Right cardiac atrium (tissue), 5 donors: ENCODE results near the gene LNX1. TPM values are rescaled to one million over a fixed set of nuclear protein-coding genes. Genes with fewer than 3 reads are reported as not detected.

Experiments
- ATAC-seq, 2 donors: fragments of 200-7000 bp; cut with Tn5 transposase; one replicate each; pipeline versions ENCODE4 v1.8.0 to v1.9.1; 2020; ENCODE audit warnings: moderate library complexity in 2 of 2, mild to moderate bottlenecking in 1 of 2
- DNase-seq, 3 donors: peaks; one replicate each; pipeline ENCODE4 v3.0.0-alpha.2; 2020
- H3K27ac ChIP-seq: one replicate; pipeline ENCODE4 v1.5.1; 2013; ENCODE audit warnings: mild to moderate bottlenecking, low read length, control low read depth, moderate library complexity
- H3K27me3 ChIP-seq: one replicate; pipeline ENCODE4 v1.6.1; 2013; ENCODE audit not compliant: control insufficient read depth, insufficient read depth
- H3K4me1 ChIP-seq: one replicate; pipeline ENCODE4 v1.6.1; 2013; ENCODE audit warnings: low read length; ENCODE audit not compliant: control insufficient read depth, insufficient read depth
- H3K4me3 ChIP-seq: one replicate; pipeline ENCODE4 v1.5.1; 2013; ENCODE audit warnings: low read length, control low read depth
- H3K9me3 ChIP-seq: one replicate; pipeline ENCODE4 v1.6.1; 2013; ENCODE audit warnings: low read length; ENCODE audit not compliant: control insufficient read depth
- WGBS: extraction: QIAGEN DNeasy Blood & Tissue Kit; methylation state at CpG from one replicate; pipeline ENCODE4 v1.1.7; 2013; 5-methylcytosine and 5-hydroxymethylcytosine counted together
- intact Hi-C, 4 donors: fragments of 100-400 bp; cut with DNase I; formaldehyde crosslinking; loops; one replicate each; pipeline versions ENCODE4 v1.11.0 to v1.14.0; 2022 to 2023
- long read RNA-seq, 4 donors: library from polyadenylated mRNA; unstranded; transcript quantifications; one replicate each; pipeline ENCODE4 v2.0.0, GENCODE V29; 2020 to 2021
- polyA plus RNA-seq: library from polyadenylated mRNA; stranded (reverse); fragments of 200-250 nt; gene quantifications from one replicate; pipeline ENCODE4 v1.2.3, GENCODE V29; 2013
- total RNA-seq, 4 donors: library from RNA; stranded (reverse); fragmentation: NEBNext Ultra II Directional; extraction: Animal tissue kit (Norgen Biotek cat#: 25700); gene quantifications; one replicate each; pipeline ENCODE4 v1.2.1, GENCODE V29; 2021
- donor health status: healthy with polysubstance abuse.
- donor health status: DM: no; HTN: yes; CAD: no.
- donor health status: DM: no; HTN: no; CAD: no.
- donor health status: DM: no; HTN: yes; CAD: no; lungs with severe emphysema.
- donor health status: DM: yes; HTN: yes; CAD: no.

The LNX1 gene
- total RNA-seq, result 10 to 100 TPM in 1 of 4 donors, 1 to 10 TPM in 3; 4.4 to 11.5 (median 7.3) TPM
- polyA plus RNA-seq, result 6.8 TPM
- long read RNA-seq, donor 1, transcript LNX1-202 (10 exons, 3,757 nt), result major isoform, 10 of 26 reads
- long read RNA-seq, donor 1, partial matches to known transcripts, result 8 of 26 reads
- long read RNA-seq, donor 1, other reads (novel, unspliced or antisense), result 8 of 26 reads
- long read RNA-seq, donor 2, transcript LNX1-202 (10 exons, 3,757 nt), result major isoform, 5 of 6 reads
- long read RNA-seq, donor 2, partial matches to known transcripts, result 0 of 6 reads
- long read RNA-seq, donor 2, other reads (novel, unspliced or antisense), result 1 of 6 reads
- long read RNA-seq, donor 3, transcript LNX1-202 (10 exons, 3,757 nt), result major isoform, 23 of 28 reads
- long read RNA-seq, donor 3, partial matches to known transcripts, result 1 of 28 reads
- long read RNA-seq, donor 3, other reads (novel, unspliced or antisense), result 4 of 28 reads
- long read RNA-seq, donor 4, transcript LNX1-202 (10 exons, 3,757 nt), result major isoform, 9 of 12 reads
- long read RNA-seq, donor 4, partial matches to known transcripts, result 1 of 12 reads
- long read RNA-seq, donor 4, other reads (novel, unspliced or antisense), result 2 of 12 reads

DNA sequence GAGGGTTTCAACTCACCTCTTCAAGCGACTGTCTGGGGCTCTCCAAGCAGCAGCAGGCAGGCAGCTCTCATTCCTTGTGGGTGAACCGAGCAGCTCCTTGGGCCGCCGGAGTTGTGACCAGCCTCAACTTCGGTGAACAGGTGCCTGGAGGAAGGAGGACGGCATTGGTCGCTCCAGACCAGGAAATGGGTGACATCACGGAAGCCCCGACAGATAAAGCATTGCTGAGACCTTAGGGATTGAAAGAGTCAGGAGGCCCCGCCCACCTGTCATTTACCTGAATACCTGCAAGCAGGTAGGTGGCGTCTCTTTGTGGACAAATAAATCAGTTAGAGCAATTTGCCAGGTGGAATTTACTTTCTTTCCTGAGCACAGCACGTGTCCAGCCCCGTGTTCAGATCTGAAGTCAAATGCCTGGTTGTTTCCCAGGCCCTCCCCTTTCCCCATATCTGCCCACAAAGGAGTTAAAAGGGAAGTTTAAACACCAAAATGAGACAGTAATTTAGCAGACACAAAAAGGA lies at the start of gene LNX1:
Gene LNX1 (minus strand): TSS at position 115 of the 521 bp plus-strand sequence. CDS start 17,484 bp downstream, outside the sequence.
- peaks cover 6% of the 10 kb centered on the region for H3K4me1 ChIP-seq
- intact Hi-C loops, result loop anchor here in 1 of 4 donors (10.0 kb wide), 1 partner anchor 97 kb away; no protein-coding TSS in a partner anchor
- no peaks in the 10 kb centered on the region for H3K27me3 ChIP-seq
- 63% methylated on average over 13 of the region's 13 CpGs for WGBS
- ATAC-seq (peak in 1 of 2 donors; percentile 59), DNase-seq (no peak)
- H3K9me3 ChIP-seq, result no peaks in the 10 kb centered on the region
- no peak within 1 kb of the TSS for H3K27ac ChIP-seq
- H3K4me3 ChIP-seq, result no peak within 1 kb of the TSS

DNA sequence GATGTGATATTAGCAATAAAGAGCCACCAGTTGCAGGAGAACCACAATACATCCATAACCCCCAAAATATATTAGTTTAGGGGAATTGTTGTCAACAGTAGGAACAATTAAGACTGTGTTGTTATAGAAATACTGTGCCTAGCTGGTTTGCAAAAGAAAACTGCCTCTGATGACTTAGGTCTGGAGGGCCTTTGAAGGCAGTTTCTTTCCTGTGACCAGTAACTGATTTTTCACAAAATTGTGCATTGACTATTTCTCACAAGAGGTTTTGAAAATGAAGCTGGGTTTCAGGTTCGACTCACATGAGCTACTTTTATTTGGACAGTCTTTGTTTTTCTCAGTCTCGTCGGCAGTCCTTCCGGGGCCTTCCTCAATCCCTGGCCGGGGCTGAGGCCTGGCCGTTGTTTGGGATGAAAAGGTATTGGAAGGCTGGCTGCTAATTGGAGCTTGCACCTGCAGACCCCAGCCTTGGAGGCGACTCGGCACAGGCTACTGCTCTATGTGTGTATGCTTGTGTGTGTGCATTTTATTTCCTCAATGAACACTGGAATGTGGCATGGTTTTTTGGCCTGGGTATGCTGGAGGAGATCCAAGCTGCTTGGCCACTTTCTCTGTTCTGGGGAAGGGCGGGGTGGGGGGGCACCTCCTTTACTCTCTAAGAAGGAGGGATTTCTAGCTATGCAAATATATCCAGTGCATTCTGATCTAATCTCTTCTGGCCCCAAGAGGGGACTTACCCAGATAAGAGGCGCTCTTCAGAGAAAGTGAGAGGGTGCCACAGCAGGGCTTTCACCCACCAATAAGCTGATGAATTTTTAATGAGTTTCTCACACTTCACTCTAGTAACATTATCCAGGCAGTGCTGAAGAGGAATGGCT lies 49.5 kb upstream of the LNX1 start:
- Histone ChIP-seq H3K27ac (no peak overlapping the region), H3K4me3 (no peak overlapping the region), H3K4me1 (peaks cover 4% of the 10 kb centered on the region), H3K27me3 (no peaks in the 10 kb centered on the region), H3K9me3 (no peaks in the 10 kb centered on the region)
- DNase-seq, result no peak
- intact Hi-C loops, result no loop called here
- WGBS, result 35% methylated on average over 10 of the region's 10 CpGs
- ATAC-seq, result peak in 1 of 2 donors; percentile 50

DNA sequence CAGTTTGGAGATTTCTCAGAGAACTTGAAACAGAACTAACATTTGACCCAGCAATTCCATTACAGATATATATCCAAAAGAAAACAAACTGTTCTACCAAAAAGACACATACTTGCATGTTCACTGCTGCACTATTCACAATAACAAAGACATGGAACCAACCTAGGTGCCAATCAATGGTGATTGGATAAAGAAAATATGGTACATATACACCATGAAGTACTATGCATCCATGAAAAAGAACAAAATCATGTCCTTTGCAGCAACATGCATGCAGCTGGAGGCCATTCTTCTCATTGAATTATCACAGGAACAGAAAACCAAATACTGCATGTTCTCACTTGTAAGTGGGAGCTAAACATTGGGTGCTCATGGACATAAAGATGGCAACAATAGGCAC lies 47.6 kb upstream of the LNX1 start:
- Histone ChIP-seq H3K27ac (no peak overlapping the region), H3K4me3 (no peak overlapping the region), H3K9me3 (no peaks in the 10 kb centered on the region), H3K4me1 (peaks cover 2% of the 10 kb centered on the region), H3K27me3 (no peaks in the 10 kb centered on the region)
- ATAC-seq, result no peak
- DNase-seq, result no peak
- intact Hi-C loops, result no loop called here

DNA sequence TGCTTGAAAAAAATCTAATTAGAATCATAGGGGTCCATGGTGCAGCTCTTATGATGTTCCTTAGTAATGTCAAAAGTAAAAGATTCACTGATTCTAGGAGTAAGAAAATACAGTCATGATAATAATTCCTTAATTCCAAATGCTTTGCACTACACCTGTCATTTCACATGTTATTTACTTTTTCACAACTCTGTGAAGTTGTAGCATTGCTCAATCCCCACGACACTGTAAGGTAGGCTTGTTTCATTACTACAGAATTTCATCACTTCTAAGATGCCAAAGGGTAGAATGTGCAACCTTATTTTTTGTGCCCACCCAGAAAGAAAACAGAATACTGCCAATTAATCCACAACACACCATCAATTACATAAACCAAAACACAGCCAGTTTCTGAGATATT lies 46.1 kb upstream of the LNX1 start:
- WGBS, result 81% methylated on average over 1 of the region's 1 CpG
- Histone ChIP-seq H3K9me3 (no peaks in the 10 kb centered on the region), H3K4me3 (no peak overlapping the region), H3K4me1 (peaks cover 2% of the 10 kb centered on the region), H3K27me3 (no peaks in the 10 kb centered on the region), H3K27ac (no peak overlapping the region)
- intact Hi-C loops, result no loop called here
- ATAC-seq (no peak), DNase-seq (no peak)

DNA sequence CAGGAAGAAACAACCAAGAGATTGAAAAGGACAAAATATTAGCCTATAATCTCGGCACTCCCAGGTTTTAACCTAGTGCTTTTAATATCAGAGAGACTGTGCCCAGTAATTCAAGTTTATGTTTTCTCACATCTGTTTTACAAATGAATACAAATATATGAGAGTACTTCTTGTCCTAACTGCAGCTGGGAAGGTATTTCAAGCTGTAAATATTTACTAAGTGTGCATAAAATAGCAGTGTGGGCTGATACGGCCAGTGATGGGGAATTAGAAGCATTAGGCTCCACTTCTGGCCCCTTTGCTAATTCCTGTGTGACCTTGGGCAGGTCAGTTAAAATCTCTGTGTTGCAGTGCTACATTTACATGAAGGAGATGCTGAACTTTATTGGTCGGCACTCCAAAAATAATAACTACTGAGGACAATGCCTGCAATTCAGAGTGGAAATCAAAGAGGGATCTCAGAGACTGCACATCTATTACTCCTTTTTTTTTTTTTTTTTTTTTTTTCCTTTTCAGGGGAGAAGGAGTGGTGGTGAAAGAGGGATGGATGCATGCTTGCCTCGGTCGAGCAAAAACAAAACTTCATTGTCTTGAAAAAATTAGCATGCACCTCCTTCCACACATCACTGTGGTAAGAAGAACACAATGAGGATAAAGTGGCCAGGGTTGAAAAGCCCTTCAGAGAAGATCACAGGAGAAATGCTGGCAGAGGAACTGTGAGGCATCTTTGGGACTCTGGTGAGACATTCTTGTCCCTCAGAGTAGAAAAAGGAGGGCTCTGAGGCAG lies 44.6 kb upstream of the LNX1 start:
- Histone ChIP-seq H3K27me3 (no peaks in the 10 kb centered on the region), H3K4me1 (peaks cover 2% of the 10 kb centered on the region), H3K9me3 (no peaks in the 10 kb centered on the region), H3K27ac (no peak overlapping the region), H3K4me3 (no peak overlapping the region)
- no peak for ATAC-seq
- WGBS, result 56% methylated on average over 5 of the region's 5 CpGs
- intact Hi-C loops, result no loop called here
- DNase-seq, result no peak

DNA sequence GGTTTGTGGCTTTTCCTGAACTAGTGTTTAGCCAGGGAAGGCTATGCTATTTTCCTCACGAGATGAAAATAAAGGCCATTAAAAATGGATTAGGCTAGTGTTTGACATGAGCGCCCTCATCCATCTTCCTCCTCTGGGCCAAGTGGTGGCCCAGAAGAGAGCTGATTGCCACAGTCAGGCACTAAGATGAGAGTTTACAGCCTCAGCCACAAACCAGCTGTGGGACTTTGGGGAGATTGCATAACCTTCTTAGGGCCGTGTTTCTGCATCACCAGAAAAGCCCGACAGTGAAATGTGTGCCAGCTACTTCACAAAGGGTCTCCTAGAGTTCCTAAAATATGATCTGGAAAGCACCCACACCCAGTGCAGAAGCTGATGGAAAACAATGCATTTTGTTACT lies 42.3 kb upstream of the LNX1 start:
- Histone ChIP-seq H3K4me1 (peaks cover 2% of the 10 kb centered on the region), H3K9me3 (no peaks in the 10 kb centered on the region), H3K4me3 (no peak overlapping the region), H3K27ac (no peak overlapping the region), H3K27me3 (no peaks in the 10 kb centered on the region)
- ATAC-seq, result peak; percentile 83 to 86
- WGBS, result 47% methylated on average over 4 of the region's 4 CpGs
- intact Hi-C loops, result no loop called here
- DNase-seq, result peak in 2 of 3 donors; percentile 49 to 56

DNA sequence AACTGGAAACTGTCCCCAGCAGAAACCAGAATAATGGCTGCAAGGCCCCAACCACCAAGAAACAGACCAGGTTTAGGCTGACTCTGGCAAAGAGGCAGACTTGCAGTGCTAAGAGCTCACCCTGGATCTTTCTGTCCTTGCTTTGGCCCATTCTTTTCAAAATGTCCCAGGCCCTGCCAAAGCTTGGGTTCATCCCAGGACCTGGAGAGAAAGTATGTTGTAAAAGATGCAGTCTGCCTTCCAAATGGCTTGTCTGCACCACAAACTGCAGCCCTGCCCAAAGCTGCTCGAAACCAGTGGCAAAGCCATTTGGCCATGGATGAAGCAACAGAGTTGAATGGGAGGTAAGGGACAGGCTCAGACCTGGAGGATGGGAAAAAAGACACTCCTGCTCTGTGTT lies 38.0 kb upstream of the LNX1 start:
- whole genome bisulfite sequencing, result 65% methylated on average over 1 of the region's 1 CpG
- H3K9me3 ChIP-seq, result no peaks in the 10 kb centered on the region
- no peak overlapping the region for H3K27ac ChIP-seq
- intact Hi-C loops, result no loop called here
- no peaks in the 10 kb centered on the region for H3K4me1 ChIP-seq
- ATAC-seq (peak in 1 of 2 donors; percentile 36), DNase-seq (peak in 1 of 3 donors; percentile 51)
- H3K4me3 ChIP-seq, result no peak overlapping the region
- no peaks in the 10 kb centered on the region for H3K27me3 ChIP-seq

DNA sequence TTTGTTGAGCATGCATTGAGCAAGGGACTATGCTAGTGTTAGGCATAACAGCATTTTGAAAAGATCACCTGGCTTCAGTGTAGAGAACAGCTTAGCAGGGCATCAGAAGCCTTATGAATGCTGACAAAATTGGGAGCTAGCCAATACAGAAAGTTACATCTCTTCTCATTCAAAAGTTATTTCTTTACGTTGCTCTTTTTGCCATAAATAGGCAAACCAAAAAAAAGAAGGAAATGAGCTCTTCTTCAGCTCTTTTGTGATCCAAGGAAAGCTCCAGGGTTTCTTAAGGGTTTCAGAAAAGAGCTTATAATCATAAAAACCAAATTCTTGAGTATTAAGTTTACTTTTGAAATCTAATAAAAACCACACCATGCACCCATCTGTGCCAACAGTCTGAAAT lies 35.2 kb upstream of the LNX1 start:
- ATAC-seq, result no peak
- H3K4me1 ChIP-seq, result no peaks in the 10 kb centered on the region
- WGBS, result 43% methylated on average over 1 of the region's 1 CpG

DNA sequence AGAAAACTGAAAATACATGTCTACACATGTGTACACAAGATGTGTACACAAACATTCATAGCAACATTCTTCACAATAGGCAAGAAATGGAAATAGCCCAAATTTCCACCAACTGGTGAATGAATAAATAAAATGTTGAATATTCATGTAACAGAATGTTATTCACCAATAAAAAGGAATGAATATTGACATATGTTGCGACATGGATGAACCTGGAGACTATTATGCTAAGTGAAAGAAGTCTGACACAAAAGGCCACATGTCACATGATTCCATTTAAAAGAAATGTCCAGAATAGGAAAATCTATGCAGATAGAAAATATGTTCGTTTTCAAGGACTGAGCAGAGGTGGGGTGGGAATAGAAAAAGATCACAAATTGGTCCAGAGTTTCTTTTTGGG lies 34.6 kb upstream of the LNX1 start:
- 90% methylated on average over 2 of the region's 2 CpGs for WGBS

More for the DNA sequence above, 35.2 kb upstream of the LNX1 start:
- no peak overlapping the region for H3K4me3 ChIP-seq
- intact Hi-C loops, result no loop called here
- DNase-seq, result no peak
- no peaks in the 10 kb centered on the region for H3K27me3 ChIP-seq
- no peak overlapping the region for H3K27ac ChIP-seq
- H3K9me3 ChIP-seq, result no peaks in the 10 kb centered on the region

DNA sequence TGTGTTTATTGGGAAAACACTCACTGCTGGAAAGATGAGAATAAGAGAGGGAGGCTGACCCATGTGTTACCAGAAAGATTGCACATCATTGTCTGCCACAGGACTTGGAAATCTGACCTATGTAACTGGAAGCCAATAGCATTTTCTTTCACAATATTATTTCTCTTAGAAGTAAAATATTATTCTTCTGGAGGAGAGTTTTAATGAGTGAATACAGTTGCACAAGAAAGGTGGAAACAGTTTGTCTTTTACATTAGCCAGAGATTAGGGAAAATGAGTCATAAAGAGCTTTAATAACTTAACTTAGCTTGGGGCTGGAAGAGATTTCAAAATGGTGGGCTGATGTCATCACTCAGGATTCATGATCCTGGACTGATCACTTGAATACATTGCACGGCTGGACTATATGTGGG lies 31.5 kb upstream of the LNX1 start:
- Histone ChIP-seq H3K4me3 (no peak overlapping the region), H3K4me1 (no peaks in the 10 kb centered on the region), H3K27ac (no peak overlapping the region), H3K27me3 (no peaks in the 10 kb centered on the region), H3K9me3 (no peaks in the 10 kb centered on the region)
- DNase-seq, result no peak
- intact Hi-C loops, result no loop called here
- WGBS, result 70% methylated on average over 1 of the region's 1 CpG
- peak in 1 of 2 donors; percentile 31 for ATAC-seq

More for the DNA sequence above, 34.6 kb upstream of the LNX1 start:
- Histone ChIP-seq H3K4me3 (no peak overlapping the region), H3K27me3 (no peaks in the 10 kb centered on the region), H3K9me3 (no peaks in the 10 kb centered on the region), H3K4me1 (no peaks in the 10 kb centered on the region), H3K27ac (no peak overlapping the region)
- DNase-seq, result no peak
- intact Hi-C loops, result no loop called here
- ATAC-seq, result no peak
